Activated CD8-positive, alpha-beta memory T cell treated with anti-CD3 and anti-CD28 coated beads, Interleukin-2, amount 50 U/mL, for 24 hours (primary cell): ENCODE data around the gene BUB3.

Experiments
- DNase-seq: peaks from one replicate; pipeline ENCODE4 v3.0.0-alpha.2; 2020; ENCODE audit errors: extremely low read depth

Gene BUB3

DNA sequence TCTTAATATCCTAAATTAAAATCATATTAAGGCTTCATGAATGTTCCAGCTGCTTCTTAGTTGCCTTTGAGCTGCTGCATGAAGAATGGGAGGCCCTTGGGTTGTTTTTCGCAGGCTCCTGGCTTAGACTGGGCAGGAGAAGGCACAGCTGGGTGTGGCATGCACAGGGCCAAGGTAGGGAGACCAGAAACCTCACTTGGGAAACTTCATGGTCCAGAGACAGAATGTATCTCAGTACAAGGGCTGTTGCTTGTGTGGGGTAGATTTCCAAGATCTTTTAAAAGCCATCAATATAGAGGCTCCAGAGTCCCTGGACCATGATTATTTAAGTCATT lies 49.9 kb downstream of the BUB3 start:
- DNase-seq = no peak

DNA sequence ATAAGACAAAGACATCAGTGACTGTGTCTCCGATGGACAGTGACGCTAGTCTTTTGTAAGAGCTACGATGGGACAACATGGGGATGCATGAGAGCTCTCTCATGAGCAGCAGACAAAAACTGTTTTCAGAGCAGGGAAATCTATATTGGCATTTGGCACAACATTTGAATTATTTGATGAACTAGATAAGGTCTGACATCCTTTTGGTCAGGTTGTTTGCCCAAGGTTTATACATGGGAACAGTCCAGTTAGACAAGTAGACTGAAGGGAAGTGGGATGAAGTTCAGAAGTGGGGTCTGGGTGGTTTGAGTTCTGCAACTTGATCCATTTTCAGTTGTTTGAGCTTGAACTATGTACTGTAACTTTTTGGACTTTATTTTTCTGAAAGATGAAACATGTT lies 50.8 kb downstream of the BUB3 start:
- DNase-seq = no peak

DNA sequence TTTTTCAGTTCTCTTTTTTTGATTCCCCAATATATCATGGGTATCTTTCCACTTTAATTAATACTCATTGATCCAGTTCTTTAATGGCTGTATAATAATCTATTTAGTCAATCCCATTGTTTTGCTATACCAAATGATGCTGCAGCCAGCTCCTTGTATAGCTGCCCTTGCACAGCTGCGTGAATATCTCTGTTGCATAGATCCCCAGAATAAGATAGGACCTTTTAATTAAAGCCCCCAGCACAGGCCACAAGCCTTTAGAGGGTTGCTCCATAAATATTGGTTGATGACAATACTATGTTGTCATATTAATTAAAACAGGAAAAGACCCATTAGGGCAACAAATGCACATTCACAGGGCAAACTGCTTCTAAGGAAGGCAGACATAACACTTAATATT lies 57.9 kb downstream of the BUB3 start:
- DNase-seq = no peak

DNA sequence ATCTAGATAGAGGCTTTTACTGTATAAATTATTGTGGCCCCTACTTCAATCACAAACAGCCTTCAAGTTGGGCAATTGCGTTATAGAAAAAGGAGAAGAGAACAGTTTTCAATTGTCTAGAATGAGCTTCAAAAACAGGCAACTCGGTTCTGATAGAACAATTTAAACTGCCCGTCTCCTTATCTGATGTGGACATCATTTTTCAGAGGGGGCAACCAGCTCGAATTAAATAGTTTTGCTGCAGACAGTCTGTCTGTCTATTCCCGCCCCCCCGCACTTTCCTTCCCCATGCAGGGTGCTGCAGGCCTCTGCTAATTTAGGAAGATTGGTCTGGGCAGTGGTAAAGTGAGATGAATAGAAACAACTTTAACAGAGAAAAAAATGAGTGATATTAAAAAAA lies 58.4 kb downstream of the BUB3 start:
- DNase-seq = no peak

DNA sequence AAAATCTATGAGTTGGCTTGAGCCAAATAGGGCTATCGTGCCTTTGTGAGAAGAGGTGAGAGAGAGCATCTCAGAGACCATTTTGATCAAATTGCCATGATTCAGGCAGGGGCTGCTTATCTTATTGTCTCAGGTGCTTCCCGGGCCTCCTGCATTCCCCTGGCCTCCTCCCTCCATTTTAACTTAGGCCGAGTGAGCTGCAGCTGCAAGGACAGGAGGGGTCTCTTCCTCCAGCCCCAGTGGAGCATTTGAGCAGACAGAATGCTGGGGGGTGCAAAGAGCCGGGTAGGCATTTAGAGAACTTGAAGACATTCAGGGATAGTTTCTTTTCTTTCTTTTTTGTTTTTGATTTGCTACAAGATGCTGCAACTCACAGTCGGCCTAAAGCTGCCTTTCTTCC lies 59.0 kb downstream of the BUB3 start:
- DNase-seq = no peak
